T-helper 1 cell (primary cell): ENCODE results near the gene CCND2.
A peak's percentile ranks its signal among the peaks of the same experiment; 100 is the strongest.

Experiments used
- DNase-seq, 5 donors: peaks; one replicate each; pipeline ENCODE4 v3.0.0-alpha.2; 2012 to 2020

The CCND2 gene

GRCh38 chr12:4277857-4278256 lies 4.3 kb downstream of the CCND2 start:
- DNase-seq, result no peak

- DNase-seq, result no peak
Observed at GRCh38 chr12:4278329-4279197, 5.0 kb downstream of the CCND2 start.

GRCh38 chr12:4279198-4279690 lies 5.7 kb downstream of the CCND2 start:
- no peak for DNase-seq

GRCh38 chr12:4280351-4281163 lies 7.0 kb downstream of the CCND2 start:
- DNase-seq, result no peak

GRCh38 chr12:4281173-4281654 lies 7.7 kb downstream of the CCND2 start:
- DNase-seq, result no peak

GRCh38 chr12:4282103-4282891 lies 8.7 kb downstream of the CCND2 start:
- DNase-seq, result no peak

GRCh38 chr12:4282892-4283511 lies 9.4 kb downstream of the CCND2 start:
- no peak for DNase-seq

GRCh38 chr12:4283512-4284255 lies 10.1 kb downstream of the CCND2 start:
- DNase-seq, result no peak

- no peak for DNase-seq
Observed at GRCh38 chr12:4284306-4284705, 10.7 kb downstream of the CCND2 start.

- no peak for DNase-seq
Observed at GRCh38 chr12:4285070-4285469, 11.5 kb downstream of the CCND2 start.

GRCh38 chr12:4286228-4286627 lies 12.7 kb downstream of the CCND2 start:
- no peak for DNase-seq

GRCh38 chr12:4286771-4287317 lies 13.3 kb downstream of the CCND2 start:
- no peak for DNase-seq

GRCh38 chr12:4287325-4288211 lies 14.0 kb downstream of the CCND2 start:
- DNase-seq, result peak in 1 of 5 donors; percentile 35

- DNase-seq, result no peak
Observed at GRCh38 chr12:4288296-4289131, 15.0 kb downstream of the CCND2 start.

- no peak for DNase-seq
Observed at GRCh38 chr12:4289231-4289878, 15.8 kb downstream of the CCND2 start.

GRCh38 chr12:4289998-4290790 lies 16.6 kb downstream of the CCND2 start:
- DNase-seq, result no peak

- no peak for DNase-seq
Observed at GRCh38 chr12:4292341-4293073, 18.9 kb downstream of the CCND2 start.
